ENCODE data around the gene DPH5.
"Not testable (repeated sequence)": the region's sequence is repeated elsewhere in the genome, so short reads cannot be mapped to it uniquely, and the experiment has no call there.

Gene DPH5

DNA sequence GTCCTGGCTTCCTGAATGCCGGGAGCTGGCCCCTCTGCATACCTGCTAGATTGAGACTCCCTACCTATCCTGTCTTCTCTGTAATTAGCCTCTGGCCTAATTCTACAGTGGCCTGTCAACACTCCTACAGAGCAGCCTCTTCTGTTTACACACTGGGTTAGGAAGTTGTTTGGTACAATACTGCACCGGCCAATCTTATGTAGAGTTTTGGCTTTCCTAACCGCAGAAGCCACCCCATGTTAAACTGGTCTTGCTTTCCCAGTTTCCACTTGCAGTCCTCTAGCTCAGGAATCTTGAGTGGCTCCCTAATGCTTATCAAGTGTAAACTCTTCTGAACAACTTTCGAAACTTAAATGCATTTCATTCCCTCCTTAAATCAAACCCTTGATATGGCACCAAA lies 42.8 kb downstream of the DPH5 start:
- no peak for DNase-seq

DNA sequence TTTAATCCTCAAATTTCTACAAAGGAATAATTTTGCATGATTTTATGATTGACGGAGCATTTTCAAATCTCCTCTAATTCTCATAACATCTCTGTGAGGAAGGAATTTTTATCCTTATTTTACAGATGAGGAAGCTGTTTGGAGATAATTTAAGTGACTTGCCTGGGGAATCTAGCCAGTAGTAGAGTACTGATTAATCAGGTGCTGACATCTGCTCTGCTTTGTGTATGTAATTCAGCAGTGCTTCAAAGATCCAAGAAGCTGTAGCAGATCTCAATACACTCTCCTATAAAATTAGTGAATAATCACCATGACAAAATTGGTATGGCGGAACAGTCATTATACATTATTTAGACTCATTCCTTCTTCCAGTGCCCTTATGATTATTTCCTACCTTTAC lies 46.0 kb downstream of the DPH5 start:
- no peak for DNase-seq

DNA sequence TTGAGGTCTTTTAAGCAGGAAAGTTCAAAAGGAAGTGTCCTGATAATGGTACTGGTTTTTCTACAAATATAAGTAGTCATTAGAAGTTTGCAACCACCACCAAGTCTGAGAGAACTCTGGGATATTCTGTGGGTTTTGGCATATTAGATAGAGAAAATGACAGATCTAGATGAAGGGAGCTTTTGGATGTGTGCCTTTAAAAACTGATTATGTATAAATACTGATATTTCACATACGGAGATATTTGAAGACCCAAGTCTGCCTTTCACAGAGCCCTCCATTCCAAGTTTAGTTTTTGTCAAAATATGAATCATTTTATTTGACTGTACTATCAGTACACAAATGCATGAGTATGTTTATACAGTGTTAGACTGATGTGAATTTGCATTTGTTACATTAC lies 48.6 kb downstream of the DPH5 start:
- no peak for DNase-seq

DNA sequence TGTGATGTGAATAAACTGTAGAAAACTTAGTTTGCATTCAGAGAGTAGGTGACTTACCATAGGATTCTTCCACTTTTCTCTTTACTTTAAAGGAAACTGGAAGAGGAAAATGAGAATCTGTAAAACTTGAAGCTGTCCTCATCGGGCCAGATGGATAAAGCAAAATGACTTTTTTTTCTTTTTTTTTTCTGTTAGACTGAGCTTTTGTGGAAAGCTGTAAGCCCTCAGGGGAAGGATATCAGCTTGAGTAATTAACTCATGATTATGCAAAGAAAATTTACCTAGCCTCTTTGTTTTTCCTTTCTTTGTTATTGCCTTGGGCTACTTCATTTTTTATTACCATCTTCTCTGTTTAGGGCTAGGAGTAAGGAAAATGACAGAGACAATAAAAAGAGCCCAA lies 53.4 kb downstream of the DPH5 start:
- DNase-seq, result no peak

DNA sequence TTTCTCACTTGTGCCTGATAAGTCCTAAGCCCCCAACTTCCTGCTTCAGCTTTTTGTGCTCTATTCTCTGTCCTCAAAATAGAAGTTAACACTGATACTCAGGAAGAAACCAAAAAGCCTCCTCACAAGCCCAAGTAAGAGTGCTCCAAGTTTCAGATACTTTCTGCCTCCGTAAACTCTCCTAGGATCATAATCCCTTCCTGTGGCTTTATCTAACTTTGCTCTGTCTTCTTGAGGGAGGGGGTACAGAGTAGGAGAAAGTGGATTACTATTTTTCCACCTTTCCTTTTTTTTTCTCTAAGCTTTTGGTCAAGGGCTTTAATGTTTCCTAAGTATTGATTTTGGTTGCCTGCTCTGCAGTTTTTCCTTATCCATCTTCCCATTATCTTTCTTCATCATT lies 54.6 kb downstream of the DPH5 start:
- no peak for DNase-seq

DNA sequence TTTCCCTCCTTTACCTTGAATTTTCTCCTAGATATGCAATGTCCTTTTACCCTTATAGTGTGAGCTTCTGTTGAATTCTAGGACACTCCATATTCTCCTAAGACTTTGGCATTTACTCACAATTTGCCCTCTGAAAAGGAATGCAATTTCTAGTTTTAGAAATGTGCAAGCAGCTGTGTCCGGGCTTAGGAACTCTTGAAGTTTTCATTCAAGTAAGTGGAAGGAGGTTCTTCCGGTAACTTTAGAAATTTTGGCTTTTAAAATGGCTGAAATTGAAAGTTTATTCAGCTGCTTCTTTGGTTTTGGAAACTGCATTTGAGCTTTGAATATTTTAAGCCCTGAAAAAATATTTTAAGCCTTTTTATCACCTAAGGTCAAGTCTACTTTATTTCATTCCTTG lies 56.3 kb downstream of the DPH5 start:
- no peak for DNase-seq

DNA sequence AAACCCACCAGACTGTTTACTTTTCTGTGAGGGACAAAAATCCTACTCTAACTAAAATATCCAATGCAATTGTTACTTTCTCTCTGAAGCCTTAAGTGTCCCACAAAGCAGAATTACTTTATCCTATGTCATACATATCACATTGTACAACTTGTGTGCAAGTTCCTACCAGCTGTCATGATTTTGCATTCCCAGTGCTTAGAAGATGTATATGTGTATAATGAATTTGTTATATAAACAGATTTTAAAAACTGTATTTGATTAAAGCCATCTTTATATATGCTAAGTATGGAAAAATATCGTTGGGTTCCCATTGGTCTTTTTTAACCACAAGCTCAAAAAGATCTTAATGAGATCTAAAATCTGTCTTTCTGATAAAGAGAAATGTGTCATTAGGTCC lies 57.0 kb downstream of the DPH5 start:
- DNase-seq, result no peak

DNA sequence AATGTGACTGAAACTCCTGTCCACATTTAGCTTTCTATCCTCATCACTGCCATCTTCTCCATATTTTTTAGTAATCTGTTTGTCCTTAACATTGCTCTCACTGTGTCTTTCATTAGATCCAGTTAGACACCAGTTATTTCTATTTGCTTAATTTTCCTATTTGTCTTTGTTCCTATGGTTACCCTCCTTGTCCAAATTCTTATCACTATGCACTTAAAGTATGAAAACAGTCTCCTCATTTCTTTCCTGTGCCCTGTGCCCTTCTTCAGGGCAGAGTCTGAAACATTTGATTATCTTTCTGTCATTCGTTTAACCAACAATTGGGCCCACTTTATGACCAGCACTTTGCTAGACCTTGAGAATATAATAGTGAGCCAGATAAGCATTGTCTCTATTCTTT lies 65.5 kb downstream of the DPH5 start:
- no peak for DNase-seq

DNA sequence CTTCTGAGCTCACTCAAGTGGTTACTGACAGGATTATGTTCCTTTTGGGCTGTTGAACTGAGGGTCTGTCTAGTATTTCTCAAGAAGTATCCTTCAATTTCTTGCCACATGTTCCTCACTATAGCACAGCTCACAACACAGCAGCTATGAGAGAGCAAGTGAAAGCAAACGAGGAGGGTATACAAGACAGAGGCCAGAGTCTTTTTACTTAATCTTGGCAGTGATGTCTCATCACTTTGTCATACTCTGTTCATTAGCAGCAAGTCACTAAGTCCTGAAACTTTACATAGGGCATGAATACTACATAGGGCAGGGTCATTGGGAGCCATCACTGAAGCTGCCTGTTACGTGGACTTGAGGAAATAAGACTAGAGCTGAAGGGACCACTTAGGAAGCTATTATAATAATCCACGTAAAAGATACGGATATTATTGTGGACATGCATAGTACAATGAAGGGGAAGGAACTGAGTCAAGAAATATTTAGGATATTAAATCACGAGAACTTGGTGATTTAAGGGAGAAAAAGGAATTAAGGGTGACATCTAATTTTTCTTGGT lies 66.0 kb downstream of the DPH5 start:
- no peak for DNase-seq

DNA sequence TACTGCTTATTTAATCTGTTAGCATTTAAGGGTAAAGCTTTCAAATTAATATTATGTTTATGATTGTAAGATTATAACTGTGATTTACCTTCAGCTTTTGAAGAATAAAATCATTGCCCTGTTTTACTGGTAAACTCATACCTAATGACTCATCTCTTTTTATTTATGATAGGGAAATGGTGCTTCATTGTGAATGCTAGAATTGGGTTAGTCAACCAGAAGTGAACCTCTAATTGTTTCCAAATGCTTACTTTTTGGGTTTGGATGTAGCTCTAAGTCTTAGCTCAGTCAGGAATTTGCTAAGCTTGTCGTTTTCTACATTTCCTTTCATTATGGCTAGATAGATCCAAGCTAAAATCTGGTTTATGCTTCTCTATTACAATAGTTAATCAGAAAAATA lies 70.3 kb downstream of the DPH5 start:
- DNase-seq, result no peak

DNA sequence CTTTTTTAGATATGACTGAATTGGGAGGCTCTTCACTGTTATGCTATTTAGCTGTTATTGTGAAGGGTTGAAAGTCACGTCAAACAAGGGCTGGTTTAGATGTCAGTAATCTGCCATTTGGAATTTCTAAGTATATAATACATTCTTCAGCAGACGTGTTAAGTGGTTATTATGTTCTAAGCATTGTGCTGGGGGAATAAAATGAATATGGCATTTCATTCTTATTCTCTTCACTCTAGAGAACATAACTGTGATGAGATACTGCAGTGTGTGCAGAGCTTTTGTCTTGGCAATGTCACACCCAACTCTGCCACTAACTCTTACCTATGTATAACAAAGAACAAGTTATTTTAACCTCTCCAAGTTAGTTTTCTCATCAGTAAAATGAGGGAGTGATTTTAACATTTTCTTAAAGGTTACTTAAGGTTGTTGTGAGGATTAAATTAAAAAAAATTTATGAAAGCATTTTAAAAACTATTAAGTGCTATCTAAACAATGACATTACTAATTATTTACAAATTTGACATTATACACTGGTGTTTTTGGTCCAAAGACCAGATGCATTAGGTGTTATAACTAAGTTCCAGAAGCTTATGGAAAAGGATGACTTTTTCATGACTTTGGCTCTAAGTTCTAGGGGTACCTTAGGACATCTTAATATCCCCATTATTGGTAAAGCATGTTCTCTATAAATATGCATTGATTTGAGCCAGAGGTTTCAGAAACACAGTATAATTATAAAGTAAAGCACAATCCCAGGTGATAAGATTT lies 71.4 kb downstream of the DPH5 start:
- DNase-seq, result no peak

DNA sequence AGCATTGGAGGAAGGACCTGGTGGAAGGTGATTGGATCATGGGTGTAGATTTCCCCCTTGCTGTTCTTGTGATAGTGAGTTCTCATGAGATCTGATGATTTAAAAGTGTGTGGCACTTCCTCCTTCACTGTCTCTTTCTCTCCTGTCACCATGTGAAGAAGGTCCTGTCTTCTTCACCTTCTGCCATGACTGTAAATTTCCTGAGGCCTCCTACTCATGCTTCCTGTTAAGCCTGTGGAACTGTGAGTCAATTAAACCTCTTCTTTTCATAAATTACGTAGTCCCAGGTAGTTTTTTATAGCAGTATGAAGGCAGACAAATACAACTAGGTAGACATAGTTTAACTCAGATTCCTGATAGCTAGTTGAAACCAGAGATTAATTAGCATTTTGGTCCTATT lies 72.6 kb downstream of the DPH5 start:
- DNase-seq, result not testable (repeated sequence)

DNA sequence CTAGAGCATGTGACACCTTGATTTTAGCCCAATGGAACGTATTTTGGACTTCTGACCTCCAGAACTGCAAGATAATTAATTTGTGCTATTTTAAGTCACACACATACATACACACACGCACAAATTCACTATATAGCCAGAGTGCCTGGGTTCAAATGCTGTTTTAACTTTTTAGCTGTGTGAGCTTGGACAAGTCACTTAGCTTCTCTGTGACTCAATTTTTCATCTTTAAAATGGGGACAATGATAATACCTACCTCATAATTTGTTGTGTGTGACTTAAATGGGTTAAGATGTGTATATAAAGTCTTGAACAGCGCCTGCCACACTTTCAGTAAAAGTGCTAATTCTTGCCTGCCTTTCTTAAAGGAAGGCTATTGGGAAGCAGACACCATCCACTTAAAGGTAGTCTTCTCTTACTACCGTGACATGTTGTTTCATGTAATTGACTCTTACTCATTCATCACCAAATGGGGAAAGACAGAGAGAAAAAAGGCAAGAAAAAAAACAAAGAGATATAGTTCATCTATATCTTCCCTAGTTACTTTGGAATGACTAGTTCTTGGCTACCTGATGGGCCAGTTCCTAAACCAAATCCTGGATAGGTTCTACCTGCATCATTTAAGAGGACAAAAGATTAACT lies 73.4 kb downstream of the DPH5 start:
- DNase-seq, result no peak

DNA sequence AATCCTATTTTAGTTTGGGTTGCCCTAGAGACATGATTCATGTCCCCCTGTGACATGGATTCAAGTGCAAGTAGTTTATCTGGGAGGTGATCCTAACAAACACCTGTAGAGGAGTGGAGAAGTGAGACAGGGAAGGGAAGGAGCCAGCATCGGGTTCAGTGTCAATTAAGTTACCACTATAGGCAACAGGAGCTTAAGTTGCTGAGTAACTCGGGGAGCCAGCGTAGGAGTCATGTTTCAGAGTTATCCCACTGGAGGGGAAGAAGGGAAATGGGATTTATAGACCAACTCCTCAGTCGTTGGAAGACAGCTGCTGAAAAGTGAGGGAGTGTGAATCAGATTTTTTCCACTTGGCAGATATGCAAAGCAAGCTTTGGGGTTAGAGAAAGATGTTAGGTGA lies 74.8 kb downstream of the DPH5 start:
- DNase-seq, result no peak

DNA sequence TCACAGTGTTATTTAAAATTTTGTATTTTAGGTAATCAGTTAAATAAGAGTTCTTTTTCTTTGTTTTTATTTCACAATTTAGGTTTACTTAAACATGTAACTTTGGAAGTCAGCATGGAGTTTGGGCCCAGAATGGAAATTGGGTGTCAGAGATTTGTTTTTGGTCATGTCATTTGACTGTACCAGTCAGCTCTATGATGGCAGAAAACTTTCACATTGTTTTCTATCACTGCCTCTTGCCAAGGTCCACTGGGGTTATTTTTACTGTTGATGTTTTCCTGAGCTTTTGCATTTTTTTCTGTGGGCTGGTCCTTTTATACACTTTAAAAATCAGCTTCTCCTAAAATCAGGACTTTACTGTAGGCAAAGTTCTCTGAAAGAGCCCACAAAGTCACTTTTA lies 75.2 kb downstream of the DPH5 start:
- no peak for DNase-seq

DNA sequence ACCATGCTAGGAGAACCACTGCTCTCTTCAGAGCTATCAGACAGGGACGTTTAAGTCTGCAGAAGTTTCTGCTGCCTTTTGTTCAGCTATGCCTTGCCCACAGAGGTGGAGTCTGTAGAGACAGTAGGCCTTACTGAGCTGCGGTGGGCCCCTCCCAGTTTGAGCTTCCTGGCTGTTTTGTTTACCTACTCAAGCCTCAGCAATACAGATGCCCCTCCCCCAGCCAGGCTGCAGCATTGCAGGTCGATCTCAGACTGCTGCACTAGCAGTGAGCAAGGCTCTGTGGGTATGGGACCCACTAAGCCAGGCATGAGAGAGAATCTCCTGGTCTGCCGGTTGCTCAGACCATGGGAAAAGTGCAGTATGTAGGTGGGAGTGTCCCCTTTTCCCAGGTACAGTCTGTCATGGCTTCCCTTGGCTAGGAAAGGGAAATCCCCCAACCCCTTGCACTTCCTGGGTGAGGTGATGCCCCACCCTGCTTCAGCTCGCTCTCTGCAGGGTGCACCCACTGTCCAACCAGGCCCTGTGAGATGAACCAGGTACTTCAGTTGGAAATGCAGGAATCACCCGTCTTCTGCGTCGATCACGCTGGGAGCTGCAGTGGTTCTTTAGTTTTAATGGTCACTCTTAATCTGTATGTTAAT lies 75.9 kb downstream of the DPH5 start:
- DNase-seq, result not testable (repeated sequence)

DNA sequence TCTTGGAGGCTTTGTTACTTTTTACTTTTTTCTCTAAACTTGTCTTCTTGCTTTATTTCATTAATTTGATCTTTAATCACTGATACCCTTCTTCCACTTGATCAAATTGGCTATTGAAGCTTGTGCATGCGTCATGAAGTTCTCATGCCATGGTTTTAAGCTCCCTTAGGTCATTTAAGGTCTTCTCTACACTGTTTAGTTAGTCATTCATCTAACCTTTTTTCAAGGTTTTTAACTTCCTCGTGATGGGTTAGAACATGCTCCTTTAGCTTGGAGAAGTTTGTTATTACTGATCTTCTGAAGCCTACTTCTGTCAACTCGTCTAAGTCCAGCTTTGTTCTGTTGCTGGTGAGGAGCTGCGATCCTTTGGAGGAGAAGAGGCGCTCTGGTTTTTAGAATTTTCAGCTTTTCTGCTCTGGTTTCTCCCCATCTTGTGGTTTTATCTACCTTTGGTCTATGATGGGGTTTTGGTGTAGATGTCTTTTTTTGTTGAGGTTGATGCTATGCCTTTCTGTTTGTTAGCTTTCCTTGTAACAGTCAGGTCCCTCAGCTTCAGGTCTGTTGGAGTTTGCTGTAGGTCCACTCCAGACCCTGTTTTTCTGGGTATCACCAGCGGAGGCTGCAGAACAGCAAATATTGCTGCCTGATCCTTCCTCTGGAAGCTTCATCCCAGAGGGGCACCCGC lies 76.7 kb downstream of the DPH5 start:
- DNase-seq, result not testable (repeated sequence)

DNA sequence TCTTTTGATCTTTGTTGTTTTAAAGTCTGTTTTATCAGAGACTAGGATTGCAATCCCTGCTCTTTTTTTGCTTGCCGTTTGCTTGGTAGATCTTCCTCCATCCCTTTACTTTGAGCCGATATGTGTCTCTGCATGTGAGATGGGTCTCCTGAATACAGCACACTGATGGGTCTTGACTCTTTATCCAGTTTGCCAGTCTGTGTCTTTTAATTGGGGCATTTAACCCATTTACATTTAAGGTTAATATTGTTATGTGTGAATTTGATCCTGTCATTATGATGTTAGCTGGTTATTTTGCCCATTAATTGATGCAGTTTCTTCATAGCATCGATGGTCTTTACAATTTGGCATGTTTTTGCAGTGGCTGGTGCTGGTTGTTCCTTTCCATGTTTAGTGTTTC lies 77.8 kb downstream of the DPH5 start:
- DNase-seq, result not testable (repeated sequence)

DNA sequence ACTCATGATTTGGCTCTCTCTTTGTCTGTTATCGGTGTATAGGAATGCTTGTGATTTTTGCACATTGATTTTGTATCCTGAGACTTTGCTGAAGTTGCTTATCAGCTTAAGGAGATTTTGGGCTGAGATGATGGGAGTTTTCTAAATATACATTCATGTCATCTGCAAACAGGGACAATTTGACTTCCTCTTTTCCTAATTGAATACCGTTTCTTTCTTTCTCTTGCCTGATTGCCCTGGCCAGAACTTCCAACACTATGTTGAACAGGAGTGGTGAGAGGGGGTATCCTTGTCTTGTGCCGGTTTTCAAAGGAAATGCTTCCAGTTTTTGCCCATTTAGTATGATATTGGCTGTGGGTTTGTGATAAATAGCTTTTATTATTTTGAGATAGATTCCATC lies 79.5 kb downstream of the DPH5 start:
- not testable (repeated sequence) for DNase-seq

DNA sequence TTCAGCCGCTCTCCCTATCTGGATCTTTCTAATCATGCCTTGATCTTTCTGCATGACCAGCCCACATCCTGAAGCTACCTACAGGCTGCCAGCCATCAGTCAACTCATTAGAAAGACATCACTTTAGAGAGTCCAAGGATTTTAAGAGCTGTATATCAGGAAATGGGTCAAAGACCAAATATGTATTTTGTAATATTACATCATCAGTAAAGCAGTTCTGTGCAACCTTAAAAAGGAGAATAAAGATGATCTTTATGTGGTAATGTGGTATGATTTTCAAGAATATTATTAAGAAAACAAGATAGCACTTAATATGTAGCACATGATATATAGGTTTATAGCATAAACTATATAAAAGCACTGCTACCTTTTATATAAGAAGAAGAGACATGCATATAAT lies 82.1 kb downstream of the DPH5 start:
- no peak for DNase-seq

DNA sequence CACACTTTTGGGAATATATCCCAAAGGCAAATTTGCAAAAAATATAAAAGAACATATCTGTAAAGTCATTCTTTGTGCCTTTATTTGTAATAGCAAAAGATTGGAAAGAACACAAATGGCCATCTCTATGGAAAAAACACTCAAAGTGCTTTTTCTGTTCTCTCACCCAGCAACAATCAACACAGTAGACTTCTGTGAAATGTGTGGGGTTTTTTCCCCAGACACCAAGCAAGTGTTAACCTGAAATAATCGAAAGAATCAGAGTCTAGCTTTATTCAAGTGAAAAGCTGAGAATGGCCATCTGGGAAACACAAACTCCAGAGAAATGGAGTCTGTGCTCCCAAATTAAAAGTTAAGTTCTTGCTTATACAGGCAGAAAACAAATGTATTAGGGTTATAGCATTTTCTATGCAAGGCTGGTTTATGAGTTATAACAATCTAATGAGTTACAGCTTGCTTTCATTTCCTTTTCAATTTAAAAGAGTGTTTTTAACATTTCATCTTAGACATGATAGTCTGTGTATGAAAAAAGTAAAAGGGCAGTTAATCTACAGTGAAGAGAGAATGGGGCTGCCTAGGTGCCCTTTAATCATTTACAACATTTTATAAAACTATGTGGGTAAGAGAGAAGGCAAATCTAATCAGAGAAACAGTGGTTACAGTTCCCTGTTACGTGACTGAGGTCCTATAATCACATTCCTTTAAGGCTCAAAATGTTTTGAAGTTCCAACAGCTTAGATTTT lies 83.1 kb downstream of the DPH5 start:
- no peak for DNase-seq

DNA sequence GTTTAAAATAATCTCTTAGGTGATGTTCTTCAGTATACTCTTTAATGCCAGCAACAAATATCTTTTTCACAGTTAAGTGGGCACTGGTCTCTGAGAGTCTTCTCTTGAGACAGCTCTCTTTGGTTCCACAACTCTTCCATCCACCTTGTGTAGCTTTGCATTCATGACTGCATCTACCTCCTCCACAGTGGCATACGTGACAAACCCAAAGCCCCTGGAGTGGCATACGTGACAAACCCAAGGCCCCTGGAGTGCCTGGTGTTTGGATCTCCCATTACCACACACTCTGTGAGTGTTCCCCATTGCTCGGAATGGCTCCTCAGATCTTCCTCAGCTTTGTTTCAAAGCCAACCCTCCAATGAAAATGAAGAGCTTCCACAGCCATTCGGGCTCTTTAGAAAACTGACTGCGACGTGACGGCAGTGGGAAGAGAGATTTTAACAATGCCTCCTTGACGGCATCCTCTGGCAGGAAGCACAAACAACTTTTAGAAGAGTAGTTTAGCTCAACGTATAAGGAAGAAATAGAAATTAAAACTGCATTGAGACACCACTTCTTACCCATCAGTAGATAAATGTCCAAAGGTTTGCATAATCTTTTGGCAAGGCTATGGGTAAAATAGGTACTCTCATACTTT lies 83.9 kb downstream of the DPH5 start:
- no peak for DNase-seq
